Choroid plexus epithelial cell (primary cell): ENCODE results near the gene SLC35G2.

ENCODE experiments used
- DNase-seq: peaks from one replicate; pipeline ENCODE4 v3.0.0-alpha.2; 2010; ENCODE audit warnings: low read depth
- H3K4me3 ChIP-seq: 2 replicates; pipeline ENCODE4 v1.5.1; 2011; ENCODE audit warnings: low read depth, mild to moderate bottlenecking, control low read depth, low read length, moderate library complexity
- TF ChIP-seq, protein P1 (sequence below): conservative IDR thresholded peaks from 2 replicates; pipeline ENCODE4 v1.5.1; 2011; ENCODE audit warnings: low read depth, mild to moderate bottlenecking, control low read depth, inconsistent platforms, low read length, moderate library complexity

Gene SLC35G2

DNA sequence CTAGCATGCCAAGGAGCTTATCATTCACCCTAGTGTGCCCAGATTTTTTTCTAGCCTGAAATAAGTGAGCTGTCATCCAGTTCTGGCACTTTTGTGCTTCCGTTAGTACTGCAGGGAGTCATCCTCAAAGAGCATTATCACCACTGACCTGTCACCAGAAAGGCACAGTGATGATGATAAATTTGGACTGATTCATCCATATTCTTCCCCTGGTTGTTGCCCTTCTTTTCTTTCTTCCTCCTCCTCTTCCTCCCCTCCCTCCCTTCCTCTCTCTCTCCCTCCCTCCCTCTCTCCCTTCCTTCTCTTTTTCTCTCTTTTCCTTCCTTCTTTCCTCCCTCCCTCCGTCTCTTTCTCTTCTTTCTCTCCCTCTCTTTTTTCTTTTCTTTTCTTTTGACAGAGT is 21.3 kb downstream of the SLC35G2 start:
- H3K4me3 ChIP-seq, result no peak overlapping the region
- DNase-seq, result no peak
- TF ChIP-seq, protein P1, sequence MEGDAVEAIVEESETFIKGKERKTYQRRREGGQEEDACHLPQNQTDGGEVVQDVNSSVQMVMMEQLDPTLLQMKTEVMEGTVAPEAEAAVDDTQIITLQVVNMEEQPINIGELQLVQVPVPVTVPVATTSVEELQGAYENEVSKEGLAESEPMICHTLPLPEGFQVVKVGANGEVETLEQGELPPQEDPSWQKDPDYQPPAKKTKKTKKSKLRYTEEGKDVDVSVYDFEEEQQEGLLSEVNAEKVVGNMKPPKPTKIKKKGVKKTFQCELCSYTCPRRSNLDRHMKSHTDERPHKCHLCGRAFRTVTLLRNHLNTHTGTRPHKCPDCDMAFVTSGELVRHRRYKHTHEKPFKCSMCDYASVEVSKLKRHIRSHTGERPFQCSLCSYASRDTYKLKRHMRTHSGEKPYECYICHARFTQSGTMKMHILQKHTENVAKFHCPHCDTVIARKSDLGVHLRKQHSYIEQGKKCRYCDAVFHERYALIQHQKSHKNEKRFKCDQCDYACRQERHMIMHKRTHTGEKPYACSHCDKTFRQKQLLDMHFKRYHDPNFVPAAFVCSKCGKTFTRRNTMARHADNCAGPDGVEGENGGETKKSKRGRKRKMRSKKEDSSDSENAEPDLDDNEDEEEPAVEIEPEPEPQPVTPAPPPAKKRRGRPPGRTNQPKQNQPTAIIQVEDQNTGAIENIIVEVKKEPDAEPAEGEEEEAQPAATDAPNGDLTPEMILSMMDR, result no peak

DNA sequence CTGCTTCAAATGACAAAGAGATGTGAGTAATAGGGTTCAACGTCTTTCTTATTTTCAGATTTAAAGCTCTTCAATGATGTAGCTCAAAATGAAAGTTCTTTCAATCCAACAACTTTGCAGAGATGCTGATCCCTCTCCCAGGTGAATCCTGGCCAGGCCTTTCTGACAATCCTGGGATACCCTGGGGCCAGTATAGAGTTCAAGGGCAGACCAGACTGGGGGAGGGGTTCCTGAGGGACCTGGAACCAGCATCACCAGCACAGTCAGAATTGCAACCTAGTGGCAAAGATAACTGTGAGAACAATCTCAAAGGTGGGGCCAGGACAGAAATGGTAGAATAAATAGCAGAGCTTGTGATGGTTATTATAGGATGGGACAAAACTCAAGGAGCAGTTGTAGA is 23.4 kb downstream of the SLC35G2 start:
- TF ChIP-seq, protein P1, result no peak
- DNase-seq, result no peak
- H3K4me3 ChIP-seq, result no peak overlapping the region

DNA sequence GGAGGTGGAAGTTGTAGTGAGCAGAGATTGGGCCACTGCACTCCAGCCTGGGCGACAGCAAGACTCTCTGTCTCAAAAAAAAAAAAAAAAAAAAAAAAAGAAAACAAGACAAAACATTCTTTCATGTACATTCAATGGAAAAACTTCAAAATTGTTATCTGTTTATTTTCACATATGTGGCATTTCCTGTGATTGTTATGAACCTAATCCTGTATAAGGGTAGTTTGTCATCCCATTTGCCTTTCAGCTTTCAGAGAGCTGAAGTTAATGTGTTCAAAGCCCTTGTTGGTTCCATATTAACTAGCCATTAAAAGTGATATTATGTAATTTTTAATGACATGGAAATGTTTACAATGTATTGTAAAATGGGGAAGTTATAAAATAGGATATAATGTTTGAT is 25.8 kb downstream of the SLC35G2 start:
- no peak overlapping the region for H3K4me3 ChIP-seq
- no peak for DNase-seq
- TF ChIP-seq, protein P1, result no peak

DNA sequence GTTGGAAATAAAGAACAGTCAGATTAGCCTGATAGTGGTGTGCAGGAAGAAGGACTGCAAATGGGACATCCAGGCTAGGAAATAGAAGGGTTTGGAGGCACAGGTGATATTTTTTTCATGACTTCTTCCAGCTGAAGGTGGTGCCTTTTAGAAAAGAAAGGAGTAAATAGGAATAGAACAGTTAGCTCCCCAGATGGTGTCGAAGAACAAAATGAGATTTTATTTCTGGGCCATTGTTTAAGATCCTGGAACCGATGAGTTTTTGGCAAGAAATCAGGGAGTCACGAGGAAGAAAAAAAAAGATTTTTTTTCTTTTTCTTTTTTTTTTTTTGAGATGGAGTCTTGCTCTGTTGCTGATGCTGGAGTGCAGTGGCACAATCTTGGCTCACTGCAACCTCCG is 33.3 kb downstream of the SLC35G2 start:
- TF ChIP-seq, protein P1, result no peak
- no peak for DNase-seq
- no peak overlapping the region for H3K4me3 ChIP-seq

DNA sequence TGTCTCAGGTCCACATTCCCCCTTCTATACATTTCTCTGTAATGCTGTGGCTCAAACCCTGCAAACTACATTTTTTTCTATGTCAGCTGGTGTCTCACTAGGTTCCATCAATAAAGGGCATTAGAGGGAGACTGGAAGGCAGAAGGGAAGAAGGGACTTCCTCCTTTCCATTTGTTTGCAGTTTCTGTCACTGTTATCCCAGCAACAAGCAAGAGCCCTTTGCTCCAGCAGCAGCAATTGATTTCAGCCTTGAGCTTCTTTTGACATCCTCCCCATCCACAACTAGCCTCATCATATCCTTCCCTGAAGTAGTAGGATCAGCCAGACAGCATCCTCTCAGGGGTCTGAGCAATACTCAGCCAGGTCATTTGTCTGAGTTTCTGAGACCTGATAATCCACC is 37.7 kb downstream of the SLC35G2 start:
- no peak for DNase-seq
- TF ChIP-seq, protein P1, result no peak

DNA sequence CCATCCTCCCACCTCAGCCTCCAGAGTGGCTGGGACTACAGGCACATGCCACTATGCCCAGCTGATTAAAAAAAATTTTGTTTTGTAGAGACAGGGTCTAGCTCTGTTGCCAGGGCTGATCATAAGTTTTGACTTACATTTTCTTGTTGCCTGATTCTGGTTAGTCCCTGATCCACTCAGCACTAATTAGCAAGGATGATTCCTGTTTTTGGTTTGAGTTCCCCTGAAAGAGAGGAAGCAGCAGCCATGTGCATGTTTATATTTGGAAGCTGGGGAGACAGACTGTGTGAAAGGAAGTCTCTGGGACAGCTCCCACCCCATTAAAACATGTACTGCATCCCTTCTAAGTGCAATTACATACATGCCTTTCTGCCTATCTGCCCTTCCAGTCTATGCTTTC is 39.5 kb downstream of the SLC35G2 start:
- H3K4me3 ChIP-seq, result no peak overlapping the region
- DNase-seq, result no peak
- TF ChIP-seq, protein P1, result no peak

More for the DNA sequence above, 37.7 kb downstream of the SLC35G2 start:
- H3K4me3 ChIP-seq, result no peak overlapping the region

DNA sequence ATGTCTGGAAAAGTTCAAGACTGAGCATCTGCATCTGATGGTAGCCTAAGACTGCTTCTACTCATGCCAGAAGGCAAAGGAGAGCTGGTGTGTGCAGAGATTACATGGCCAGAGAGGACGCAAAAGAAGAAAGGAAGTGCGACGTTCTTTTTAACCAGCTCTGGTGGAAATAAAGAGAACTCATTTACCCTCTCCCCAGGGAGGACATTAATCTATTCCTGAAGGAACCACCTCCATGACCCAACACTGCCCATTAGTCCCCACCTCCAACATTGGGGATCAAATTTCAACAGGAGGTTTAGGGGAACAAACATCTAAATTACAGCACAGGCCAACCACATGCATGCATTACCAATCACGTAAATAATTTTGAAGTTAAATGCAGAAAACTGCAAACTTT is 41.6 kb downstream of the SLC35G2 start:
- H3K4me3 ChIP-seq, result no peak overlapping the region
- TF ChIP-seq, protein P1, result no peak
- DNase-seq, result peak; percentile 13
